ENCODE data around the gene AGPAT2.

GRCh38 chr9:136634904-136635303 is 52.4 kb downstream of the AGPAT2 start:
- TF ChIP-seq CTCF (IDR thresholded peaks at IDR 0.05; ENCODE audit: insufficient read depth, low read depth, low read length) (no peak), EZH2 (IDR thresholded peaks at IDR 0.05; ENCODE audit: insufficient read depth, low read length) (no peak)
